H1 (cell line): ENCODE data around the gene TMEM164. TPM values are rescaled to one million over a fixed set of nuclear protein-coding genes. Genes with fewer than 3 reads are reported as not detected.

ENCODE experiments used
- CBX5 ChIP-seq: fragments of 300-800, 300-1000 bp; sonication (generic); IDR thresholded peaks from 2 replicates; pipeline ENCODE4 v1.7.1; 2016; ENCODE audit warnings: antibody characterized with exemption, low read length, low read depth
- CHD7 ChIP-seq: fragments of 300-600 bp; sonication (generic); IDR thresholded peaks from 2 replicates; pipeline ENCODE4 v1.7.1; 2012; ENCODE audit warnings: low read length, moderate library complexity, mild to moderate bottlenecking, inconsistent platforms; ENCODE audit not compliant: insufficient replicate concordance
- EGR1 ChIP-seq: IDR thresholded peaks from 2 replicates; pipeline ENCODE4 v1.6.1; 2011; ENCODE audit warnings: low read depth, low read length, borderline replicate concordance
- MAFK ChIP-seq: IDR thresholded peaks from 2 replicates; pipeline ENCODE4 v1.6.1; 2012; ENCODE audit warnings: low read depth, mild to moderate bottlenecking, improper control_type of control experiment, low read length
- SIX5 ChIP-seq: IDR thresholded peaks from 2 replicates; pipeline ENCODE4 v1.6.1; 2011; ENCODE audit warnings: mild to moderate bottlenecking, low read depth, low read length
- SP2 ChIP-seq: IDR thresholded peaks from 2 replicates; pipeline ENCODE4 v1.6.1; 2012; ENCODE audit warnings: mild to moderate bottlenecking, low read length, inconsistent platforms
- SRF ChIP-seq: IDR thresholded peaks from 2 replicates; pipeline ENCODE4 v1.6.1; 2011; ENCODE audit warnings: mild to moderate bottlenecking, low read depth, low read length, moderate library complexity
- TAF1 ChIP-seq: IDR thresholded peaks from 2 replicates; pipeline ENCODE4 v1.6.1; 2011; ENCODE audit warnings: mild to moderate bottlenecking, low read depth, low read length
- TAF7 ChIP-seq: optimal IDR thresholded peaks from 2 replicates; pipeline ENCODE3; 2011; ENCODE audit warnings: low read depth, mild to moderate bottlenecking, inconsistent platforms, low read length, moderate library complexity, borderline replicate concordance
- polyA plus RNA-seq, 7 experiments: library from polyadenylated mRNA; depleted of rRNA in 3 of 7; stranded (reverse) in 5 of 7; unstranded in 2 of 7; fragments of >200 nt in 5 of 7; fragments of 200-250 nt in 2 of 7; gene quantifications; 1 replicate in 5 of 7; 2 replicates in 1 of 7; 4 replicates in 1 of 7; pipeline versions ENCODE4 v1.2.1 to v1.2.3, GENCODE V29; 2011 to 2013; ENCODE audit warnings: missing spikeins in 2 of 7, mixed read lengths in 2 of 7
- total RNA-seq: library from RNA; stranded (reverse); fragmentation: NEBNext Ultra II Directional; extraction: Animal tissue kit (Norgen Biotek cat#: 25700); gene quantifications from 2 replicates; pipeline ENCODE4 v1.2.1, GENCODE V29; 2021
- TF ChIP-seq, protein P1 (sequence below): IDR thresholded peaks from 2 replicates; pipeline ENCODE4 v1.6.1; 2012; ENCODE audit warnings: inconsistent platforms

The TMEM164 gene
- total and polyA plus RNA-seq, 2 of the 8 experiments (the other 6 are each of a cell fraction or from before 2014, with no cell fraction given): 7.3 to 14.8 TPM

DNA sequence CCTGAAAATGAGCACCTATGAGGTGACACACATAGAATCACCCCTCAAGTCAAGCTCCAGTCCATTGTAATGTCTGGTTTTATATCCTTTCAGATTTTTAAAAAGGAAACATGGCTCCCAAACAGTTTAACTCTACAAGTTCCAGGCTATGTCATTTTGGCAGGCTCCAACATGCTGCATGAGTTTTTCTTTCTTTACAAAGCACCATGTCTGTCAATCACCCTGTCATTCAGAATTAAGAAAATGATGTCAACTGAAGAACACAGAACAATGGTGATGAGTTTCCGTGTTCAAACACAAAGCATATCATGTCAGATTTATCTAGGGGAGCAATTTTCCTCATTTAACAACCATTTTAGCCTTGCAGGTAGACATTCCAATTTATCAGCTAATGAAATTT lies 208.4 kb downstream of the TMEM164 start (continued):
- TF ChIP-seq CHD7 (no peak), TAF1 (no peak), TAF7 (no peak), MAFK (no peak), CBX5 (no peak), EGR1 (no peak), SRF (no peak), SIX5 (no peak), SP2 (no peak)
- TF ChIP-seq, protein P1, sequence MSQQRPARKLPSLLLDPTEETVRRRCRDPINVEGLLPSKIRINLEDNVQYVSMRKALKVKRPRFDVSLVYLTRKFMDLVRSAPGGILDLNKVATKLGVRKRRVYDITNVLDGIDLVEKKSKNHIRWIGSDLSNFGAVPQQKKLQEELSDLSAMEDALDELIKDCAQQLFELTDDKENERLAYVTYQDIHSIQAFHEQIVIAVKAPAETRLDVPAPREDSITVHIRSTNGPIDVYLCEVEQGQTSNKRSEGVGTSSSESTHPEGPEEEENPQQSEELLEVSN: no peak
